Activated B cell treated with CpG ODN at 0.5 μM for 24 hours (primary cell): Measurements from ENCODE around the gene ATRNL1. TPM values are rescaled to one million over a fixed set of nuclear protein-coding genes. Genes with fewer than 3 reads are reported as not detected.

ENCODE experiments used
- ATAC-seq: fragments of 200-7000 bp; cut with Tn5 transposase; one replicate; pipeline ENCODE4 v1.10.0; 2021; ENCODE audit warnings: low read depth, mild to moderate bottlenecking, moderate library complexity
- CTCF ChIA-PET: fragments of 350-600 bp; sonication (Branson Sonifier 250); formaldehyde crosslinking; loops from one replicate; lab custom pipeline; 2021; ENCODE audit warnings: antibody characterized with exemption; lab: Charles Lee
- POLR2A ChIA-PET: fragments of 350-600 bp; sonication (Branson Sonifier 250); formaldehyde crosslinking; loops from one replicate; lab custom pipeline; 2021; ENCODE audit warnings: antibody characterized with exemption; lab: Charles Lee
- DNase-seq: peaks from one replicate; pipeline ENCODE4 v3.0.0; 2022
- H3K27ac Mint-ChIP-seq: one replicate; pipeline ENCODE4 v1.8.0; 2020; ENCODE audit warnings: mixed read lengths
- H3K27me3 Mint-ChIP-seq: one replicate; pipeline ENCODE4 v1.8.0; 2021; ENCODE audit warnings: mixed read lengths
- H3K36me3 Mint-ChIP-seq: one replicate; pipeline ENCODE4 v1.8.0; 2021; ENCODE audit warnings: low read depth, mixed read lengths
- H3K4me1 Mint-ChIP-seq: one replicate; pipeline ENCODE4 v1.8.0; 2021; ENCODE audit warnings: mixed read lengths
- H3K4me3 Mint-ChIP-seq: one replicate; pipeline ENCODE4 v1.8.0; 2020; ENCODE audit warnings: mild to moderate bottlenecking, mixed read lengths
- H3K9me3 Mint-ChIP-seq: one replicate; pipeline ENCODE4 v1.8.0; 2020; ENCODE audit warnings: mixed read lengths
- CTCF ChIP-seq: fragments of 200-600 bp; IDR thresholded peaks from one replicate; pipeline ENCODE4 v1.8.0; 2022; ENCODE audit warnings: antibody characterized with exemption, mild to moderate bottlenecking
- intact Hi-C: fragments of 100-400 bp; cut with micrococcal nuclease; formaldehyde crosslinking; loops from one replicate; pipeline ENCODE4 v1.15.1; 2024
- total RNA-seq: library from RNA; stranded (reverse); gene quantifications from 2 replicates; pipeline ENCODE4 v1.2.3, GENCODE V29; 2022

ATRNL1 gene
- total RNA-seq, 1 donor from 2014 or later, result 1.2 TPM

DNA sequence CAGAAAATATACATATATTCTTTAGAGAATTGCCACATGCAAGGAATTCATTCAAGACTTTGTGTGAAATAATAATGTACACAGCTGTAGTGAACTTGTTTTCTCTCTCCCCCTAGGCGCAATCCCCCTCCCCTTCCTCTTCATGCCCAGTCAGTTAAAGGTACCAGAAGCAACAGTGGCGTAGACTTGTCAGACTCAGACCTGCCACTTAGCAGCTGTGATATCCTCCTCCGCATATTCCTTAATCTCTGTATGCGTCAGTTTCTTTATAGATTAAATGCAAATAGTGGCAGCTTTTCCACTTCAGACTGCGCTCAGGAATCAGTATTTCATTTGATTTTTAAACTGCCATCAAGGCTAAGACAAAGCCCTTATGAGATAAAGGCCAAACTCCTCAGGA is 815.9 kb downstream of the ATRNL1 start:
- CTCF ChIA-PET, result no interaction called here
- H3K4me3 Mint-ChIP-seq, result no peak overlapping the region
- no peaks in the 10 kb centered on the region for H3K4me1 Mint-ChIP-seq
- DNase-seq, result no peak
- intact Hi-C loops, result no loop called here
- no peak overlapping the region for H3K27ac Mint-ChIP-seq
- POLR2A ChIA-PET, result no interaction called here
- no peaks in the 10 kb centered on the region for H3K27me3 Mint-ChIP-seq
- no peaks in the 10 kb centered on the region for H3K9me3 Mint-ChIP-seq
- no peak for TF ChIP-seq CTCF
- ATAC-seq, result no peak
- no peaks in the 10 kb centered on the region for H3K36me3 Mint-ChIP-seq

DNA sequence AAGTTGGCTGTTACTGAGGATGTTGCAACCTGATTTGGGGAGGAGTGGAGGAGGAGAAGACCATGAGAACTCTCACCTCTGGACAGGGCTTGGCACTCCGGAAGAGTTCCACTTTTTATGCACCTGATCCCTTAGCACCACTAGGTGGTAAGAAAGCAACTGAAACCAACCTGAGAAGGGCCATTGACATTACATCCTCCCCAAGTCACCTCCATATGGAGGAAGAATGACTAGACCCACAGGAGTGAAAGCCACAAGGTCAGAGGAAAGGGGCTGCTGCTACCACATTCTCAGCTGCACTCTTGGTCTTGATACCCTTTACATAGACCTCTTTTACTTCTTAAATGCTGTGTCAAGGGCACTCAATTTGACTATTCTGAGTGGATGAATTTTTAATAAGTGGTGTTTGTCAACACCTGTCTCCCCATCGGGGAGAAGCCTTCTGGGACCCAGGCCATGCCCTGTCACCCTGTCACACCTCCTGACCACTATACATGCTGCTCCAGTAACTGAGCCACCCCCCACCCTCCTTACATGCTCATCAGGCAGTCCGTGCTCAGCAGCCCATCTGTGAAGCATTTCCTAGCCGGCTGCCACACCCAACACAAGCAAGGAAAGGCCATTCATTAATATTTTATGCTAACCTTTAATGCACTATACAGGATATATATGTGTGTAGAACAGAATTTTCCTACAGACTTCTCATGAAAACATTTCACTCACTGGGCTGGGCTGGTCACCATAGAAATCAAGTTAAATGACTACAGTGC is 817.0 kb downstream of the ATRNL1 start:
- Mint-ChIP-seq H3K4me1 (no peaks in the 10 kb centered on the region), H3K4me3 (no peak overlapping the region), H3K36me3 (no peaks in the 10 kb centered on the region), H3K9me3 (no peaks in the 10 kb centered on the region), H3K27me3 (no peaks in the 10 kb centered on the region), H3K27ac (no peak overlapping the region)
- ChIA-PET POLR2A (no interaction called here), CTCF (no interaction called here)
- intact Hi-C loops, result no loop called here
- DNase-seq (no peak), ATAC-seq (no peak)
- no peak for TF ChIP-seq CTCF

GRCh38 chr10:115914475-115914874 is 821.3 kb downstream of the ATRNL1 start:
- intact Hi-C loops, result no loop called here
- DNase-seq (no peak), ATAC-seq (no peak)
- Mint-ChIP-seq H3K36me3 (no peaks in the 10 kb centered on the region), H3K27me3 (no peaks in the 10 kb centered on the region), H3K9me3 (peaks cover 2% of the 10 kb centered on the region), H3K4me1 (no peaks in the 10 kb centered on the region), H3K4me3 (no peak overlapping the region), H3K27ac (no peak overlapping the region)
- ChIA-PET CTCF (interaction anchor here (0.5 kb wide), 1 partner anchor 124 kb away, joined by 3 read pairs; no protein-coding TSS in a partner anchor), POLR2A (no interaction called here)
- no peak for TF ChIP-seq CTCF

DNA sequence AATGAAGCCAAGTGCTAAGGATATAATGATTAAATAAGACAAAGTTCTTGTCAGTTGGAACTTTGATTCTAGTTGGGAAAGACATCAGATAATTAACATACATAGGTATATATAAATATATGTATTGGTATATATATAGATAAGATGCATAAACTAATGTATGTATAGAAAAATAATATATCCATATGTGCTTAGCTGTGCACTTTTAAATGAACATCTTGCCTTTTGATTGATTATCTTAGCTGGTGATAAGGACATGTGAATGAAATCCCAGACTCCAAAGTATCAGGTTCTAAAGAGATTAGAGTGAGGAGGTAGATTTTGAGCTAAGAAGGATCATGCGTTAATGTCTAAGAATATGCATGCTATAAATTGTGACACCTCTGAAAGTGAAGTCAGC is 822.3 kb downstream of the ATRNL1 start:
- Mint-ChIP-seq H3K27ac (no peak overlapping the region), H3K4me3 (no peak overlapping the region), H3K27me3 (no peaks in the 10 kb centered on the region), H3K9me3 (peaks cover 2% of the 10 kb centered on the region), H3K4me1 (no peaks in the 10 kb centered on the region), H3K36me3 (no peaks in the 10 kb centered on the region)
- ATAC-seq (no peak), DNase-seq (no peak)
- TF ChIP-seq CTCF, result no peak
- ChIA-PET CTCF (no interaction called here), POLR2A (no interaction called here)
- intact Hi-C loops, result no loop called here

DNA sequence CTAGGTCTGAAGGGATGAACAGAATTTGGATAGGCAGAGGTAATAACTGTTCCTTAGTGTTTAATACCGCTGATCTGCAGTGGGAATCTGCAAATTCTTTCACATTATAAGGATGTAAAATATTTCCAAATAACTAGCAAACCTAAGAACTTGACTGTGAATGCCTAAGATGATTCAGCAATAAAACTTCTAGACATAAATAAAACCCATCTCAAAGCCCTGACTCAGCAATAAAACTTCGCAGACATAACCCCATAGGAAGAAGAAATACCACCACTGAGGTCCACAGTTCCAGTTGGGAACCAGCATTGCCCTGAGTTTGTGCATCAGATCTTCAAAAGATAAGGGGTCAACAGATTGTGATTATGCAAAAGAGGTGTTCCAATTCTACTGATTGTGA is 825.6 kb downstream of the ATRNL1 start:
- ChIA-PET CTCF (no interaction called here), POLR2A (no interaction called here)
- Mint-ChIP-seq H3K27ac (no peak overlapping the region), H3K27me3 (no peaks in the 10 kb centered on the region), H3K4me1 (no peaks in the 10 kb centered on the region), H3K36me3 (no peaks in the 10 kb centered on the region), H3K4me3 (no peak overlapping the region), H3K9me3 (peaks cover 2% of the 10 kb centered on the region)
- DNase-seq (no peak), ATAC-seq (no peak)
- intact Hi-C loops, result no loop called here
- TF ChIP-seq CTCF, result no peak
